Neural progenitor cell (in vitro differentiated cells): ENCODE results near the gene SKIL.

ENCODE experiments used
- CTCF ChIP-seq: fragments of 200-600 bp; sonication (generic); IDR thresholded peaks from 2 replicates; pipeline ENCODE4 v1.5.1; 2017; ENCODE audit warnings: antibody characterized with exemption, mild to moderate bottlenecking
- EZH2 ChIP-seq: fragments of 200-600 bp; sonication (generic); IDR thresholded peaks from 2 replicates; pipeline ENCODE4 v1.6.1; 2017; ENCODE audit warnings: antibody characterized with exemption, mild to moderate bottlenecking, moderate library complexity
- EZH2phosphoT487 ChIP-seq: fragments of 200-600 bp; sonication (generic); IDR thresholded peaks from 2 replicates; pipeline ENCODE4 v1.6.1; 2017; ENCODE audit warnings: antibody characterized with exemption

- TF ChIP-seq CTCF (no peak), EZH2 (no peak), EZH2phosphoT487 (no peak)
Measured at GRCh38 chr3:170322566-170323269, 34.8 kb upstream of the SKIL start.
